Psoas muscle (tissue), 8 donors: ENCODE measurements around the gene NCAM1. TPM values are rescaled to one million over a fixed set of nuclear protein-coding genes. Genes with fewer than 3 reads are reported as not detected.

Experiments used
- ATAC-seq, 4 donors: fragments of 200-7000 bp; cut with Tn5 transposase; one replicate each; pipeline ENCODE4 v1.9.1; 2020; ENCODE audit warnings: moderate library complexity in 3 of 4, mild to moderate bottlenecking in 2 of 4
- DNase-seq, 2 donors: peaks; one replicate each; pipeline ENCODE4 v3.0.0-alpha.2; 2020
- H3K27ac ChIP-seq: fragments of 200-600 bp; one replicate; pipeline ENCODE4 v1.8.0; 2022
- H3K27me3 ChIP-seq, 3 donors: fragments of 200-600 bp in 1 of 3; one replicate each; pipeline versions ENCODE4 v1.6.1 to v1.8.0; 2013 to 2022; ENCODE audit warnings: low read length in 2 of 3, mild to moderate bottlenecking in 2 of 3, moderate library complexity in 1 of 3; ENCODE audit not compliant: insufficient read depth in 3 of 3
- H3K36me3 ChIP-seq, 2 donors: fragments of 200-600 bp in 1 of 2; one replicate each; pipeline versions ENCODE4 v1.6.1 to v1.8.0; 2013 to 2022; ENCODE audit warnings: low read depth in 1 of 2, mild to moderate bottlenecking in 1 of 2, moderate library complexity in 1 of 2; ENCODE audit not compliant: insufficient read depth in 1 of 2
- H3K4me1 ChIP-seq: fragments of 200-600 bp; one replicate; pipeline ENCODE4 v1.8.0; 2022
- H3K4me3 ChIP-seq: fragments of 200-600 bp; one replicate; pipeline ENCODE4 v1.8.0; 2022; ENCODE audit warnings: mild to moderate bottlenecking
- H3K9me3 ChIP-seq: fragments of 200-600 bp; one replicate; pipeline ENCODE4 v1.8.0; 2022
- WGBS, 3 donors: extraction: QIAGEN DNeasy Blood & Tissue Kit; methylation state at CpG; one replicate each; pipeline versions ENCODE4 v1.1.6 to v1.1.7; 2013; 5-methylcytosine and 5-hydroxymethylcytosine counted together
- intact Hi-C, 2 donors: fragments of 100-400 bp; cut with DNase I; formaldehyde crosslinking; loops; one replicate each; pipeline versions ENCODE4 v1.11.0 to v1.14.2; 2022
- polyA plus RNA-seq, 3 donors: library from polyadenylated mRNA; stranded (reverse); fragments of 200-250 nt; gene quantifications; one replicate each; pipeline ENCODE4 v1.2.3, GENCODE V29; 2013
- total RNA-seq, 4 donors: library from RNA; stranded (reverse); fragmentation: NEBNext Ultra II Directional in 2 of 4; extraction: Animal tissue kit (Norgen Biotek cat#: 25700) in 2 of 4; gene quantifications; one replicate each; pipeline versions ENCODE4 v1.2.1 to v1.2.4, GENCODE V29; 2021 to 2023
- TF ChIP-seq, protein P1 (sequence below): fragments of 200-600 bp; IDR thresholded peaks from one replicate; pipeline ENCODE4 v1.8.0; 2022; ENCODE audit warnings: antibody characterized with exemption
- donor health status: healthy with polysubstance abuse.
- donor health status: DM: no; HTN: no; CAD: no; lungs with moderate emphysema.
- donor health status: Bipolar disorder and iron deficiency.
- donor health status: healthy.
- donor health status: DM: yes; HTN: yes; CAD: no.
- donor health status: DM: no; HTN: no; CAD: no.
- donor health status: DM: no; HTN: no; CAD: no.
- donor health status: DM: yes; HTN: yes; CAD: no.

Gene NCAM1
- total and polyA plus RNA-seq, 7 donors, result 1.3 to 50.3 (median 3.0) TPM

DNA sequence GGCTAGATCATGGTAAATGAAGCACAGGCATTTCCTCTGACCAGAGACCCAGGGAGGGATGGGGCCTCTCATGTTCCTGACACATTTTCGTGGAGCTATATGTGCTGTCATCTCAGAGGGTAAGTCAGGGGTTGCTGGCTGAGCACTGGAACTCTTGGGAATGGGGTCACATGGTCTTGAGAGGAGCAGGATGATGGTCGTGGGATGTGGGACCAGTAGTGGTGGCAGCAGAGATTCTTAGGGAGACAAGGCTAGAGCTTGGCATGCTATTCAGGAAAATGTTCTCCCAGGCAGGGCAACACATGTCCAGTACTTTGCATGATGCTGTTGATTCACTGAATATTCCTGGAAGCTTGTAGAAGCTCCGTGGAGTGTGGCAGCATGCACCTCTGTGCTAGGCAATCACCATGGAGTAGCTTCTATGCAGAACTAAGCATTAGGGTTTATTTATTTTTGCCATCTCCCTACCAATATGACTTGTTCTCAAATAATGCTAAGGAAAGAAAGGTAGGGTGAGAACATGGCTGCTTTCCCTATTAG lies 321.7 kb downstream of the NCAM1 start:
- WGBS, 3 donors, result 57 to 60% (median 58%) methylated on average over 3 of the region's 3 CpGs
- TF ChIP-seq, protein P1, sequence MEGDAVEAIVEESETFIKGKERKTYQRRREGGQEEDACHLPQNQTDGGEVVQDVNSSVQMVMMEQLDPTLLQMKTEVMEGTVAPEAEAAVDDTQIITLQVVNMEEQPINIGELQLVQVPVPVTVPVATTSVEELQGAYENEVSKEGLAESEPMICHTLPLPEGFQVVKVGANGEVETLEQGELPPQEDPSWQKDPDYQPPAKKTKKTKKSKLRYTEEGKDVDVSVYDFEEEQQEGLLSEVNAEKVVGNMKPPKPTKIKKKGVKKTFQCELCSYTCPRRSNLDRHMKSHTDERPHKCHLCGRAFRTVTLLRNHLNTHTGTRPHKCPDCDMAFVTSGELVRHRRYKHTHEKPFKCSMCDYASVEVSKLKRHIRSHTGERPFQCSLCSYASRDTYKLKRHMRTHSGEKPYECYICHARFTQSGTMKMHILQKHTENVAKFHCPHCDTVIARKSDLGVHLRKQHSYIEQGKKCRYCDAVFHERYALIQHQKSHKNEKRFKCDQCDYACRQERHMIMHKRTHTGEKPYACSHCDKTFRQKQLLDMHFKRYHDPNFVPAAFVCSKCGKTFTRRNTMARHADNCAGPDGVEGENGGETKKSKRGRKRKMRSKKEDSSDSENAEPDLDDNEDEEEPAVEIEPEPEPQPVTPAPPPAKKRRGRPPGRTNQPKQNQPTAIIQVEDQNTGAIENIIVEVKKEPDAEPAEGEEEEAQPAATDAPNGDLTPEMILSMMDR, result no peak
- Histone ChIP-seq H3K4me3 (no peak overlapping the region), H3K4me1 (no peaks in the 10 kb centered on the region), H3K27me3 (peaks cover 0 to 8% (median 0%) of the 10 kb centered on the region in 3 donors), H3K27ac (no peak overlapping the region), H3K9me3 (no peaks in the 10 kb centered on the region), H3K36me3 (no peaks in the 10 kb centered on the region)
- ATAC-seq (no peak), DNase-seq (no peak)
- intact Hi-C loops, result loop anchor here in 1 of 2 donors (10.0 kb wide), 1 partner anchor 318 kb away; the partner anchor contains the start of gene NCAM1

DNA sequence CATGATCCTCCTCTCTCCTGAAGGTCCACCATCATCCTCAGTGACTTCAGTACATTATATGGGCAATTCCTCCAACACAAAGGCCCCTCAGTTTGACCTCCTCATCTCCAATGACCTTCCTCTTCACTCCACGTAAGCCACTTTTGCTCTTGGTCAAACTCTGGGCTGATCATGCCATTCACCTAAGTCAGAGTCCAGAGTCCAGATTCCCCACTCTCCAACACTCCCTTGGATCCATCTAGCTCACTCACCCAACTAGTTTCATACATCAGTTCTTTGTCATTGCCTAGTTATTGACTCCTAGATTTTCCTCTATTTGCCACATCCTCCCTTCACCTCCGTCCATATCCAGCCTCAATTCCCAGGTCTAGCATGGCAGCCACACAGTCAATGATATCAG lies 322.7 kb downstream of the NCAM1 start:
- H3K9me3 ChIP-seq, result no peaks in the 10 kb centered on the region
- 91 to 95% (median 92%) methylated on average over 2 of the region's 2 CpGs for WGBS, 3 donors
- no peaks in the 10 kb centered on the region for H3K4me1 ChIP-seq
- ATAC-seq, result no peak
- intact Hi-C loops, result loop anchor here in 1 of 2 donors (10.0 kb wide), 1 partner anchor 319 kb away; the partner anchor contains the start of gene NCAM1
- H3K27ac ChIP-seq, result no peak overlapping the region
- peaks cover 0 to 8% (median 0%) of the 10 kb centered on the region in 3 donors for H3K27me3 ChIP-seq
- TF ChIP-seq, protein P1, result no peak
- H3K36me3 ChIP-seq, result no peaks in the 10 kb centered on the region
- DNase-seq, result no peak
- no peak overlapping the region for H3K4me3 ChIP-seq

DNA sequence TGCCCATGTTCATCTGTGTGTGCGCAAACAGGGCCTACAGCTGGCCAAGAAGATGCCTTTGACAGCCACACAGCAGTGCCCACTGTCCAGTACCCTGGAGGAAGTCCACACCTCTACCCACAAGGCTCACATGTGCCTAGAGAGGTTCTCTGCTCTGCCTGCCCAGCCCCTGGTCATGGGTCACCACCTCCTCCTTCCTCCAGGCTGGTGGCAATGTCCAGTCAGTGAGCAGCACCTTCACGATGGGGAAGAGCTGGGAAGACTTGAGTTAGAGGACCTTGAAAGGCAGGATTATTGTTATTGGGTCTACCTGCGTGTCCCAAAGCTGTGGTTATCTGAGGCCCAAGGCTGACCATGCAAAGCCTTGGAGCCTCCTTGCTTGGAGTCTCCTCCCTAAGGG lies 324.8 kb downstream of the NCAM1 start:
- intact Hi-C loops, result loop anchor here (5.0 to 10.0 kb wide), 6 partner anchors 169 to 1064 kb away; partner anchors contain the start of gene NCAM1 (in 1 of the 2)
- 96 to 98% (median 97%) methylated on average over 3 of the region's 3 CpGs for WGBS, 3 donors

DNA sequence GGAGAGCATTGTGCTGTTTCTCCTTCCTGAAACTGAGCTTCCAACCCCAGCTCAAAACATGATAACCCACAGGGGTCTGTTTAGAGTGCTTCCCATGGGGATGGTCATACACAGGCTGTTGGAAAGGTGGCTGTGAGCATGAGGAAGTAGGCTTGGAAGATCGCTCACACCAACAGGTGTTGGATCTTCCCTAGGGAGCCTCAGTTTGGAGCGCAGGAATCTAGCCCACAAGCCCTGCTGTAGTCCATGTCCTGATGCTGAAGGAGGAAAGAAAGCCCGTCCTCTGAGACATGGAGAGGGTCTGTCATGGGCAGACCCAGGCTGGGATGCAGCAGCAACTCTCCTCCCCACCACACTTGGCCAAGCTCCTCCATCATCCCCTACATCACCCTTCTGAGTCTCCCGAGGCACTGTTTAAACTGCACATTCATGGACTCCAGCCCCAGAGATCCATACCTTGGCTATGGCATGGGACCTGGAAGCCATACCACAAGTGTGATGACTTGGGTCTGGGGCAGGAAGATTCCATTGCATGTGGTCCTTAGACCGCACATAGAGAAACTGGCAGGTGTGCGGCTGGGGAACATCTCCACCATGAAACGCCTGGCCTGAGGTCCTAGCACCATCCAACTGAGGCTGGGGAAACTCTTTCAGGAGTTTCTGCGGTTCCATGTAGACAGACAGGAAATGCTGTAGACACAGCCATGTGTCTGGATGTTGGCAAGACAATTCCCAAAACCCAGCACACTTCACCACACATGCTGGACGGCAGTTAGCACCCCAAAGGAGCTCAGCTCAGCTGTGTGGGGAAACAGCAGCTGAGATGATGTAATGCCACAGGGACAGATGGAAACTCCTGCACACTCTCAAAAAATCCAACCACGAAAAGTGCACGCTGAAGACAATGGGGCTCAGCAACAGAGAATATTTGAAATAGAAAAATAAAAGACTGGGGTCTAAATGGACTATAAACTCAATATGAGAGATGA lies 325.6 kb downstream of the NCAM1 start:
- no peaks in the 10 kb centered on the region for H3K9me3 ChIP-seq
- TF ChIP-seq, protein P1, result no peak
- no peaks in the 10 kb centered on the region for H3K36me3 ChIP-seq
- no peak overlapping the region for H3K4me3 ChIP-seq
- H3K27ac ChIP-seq, result no peak overlapping the region
- H3K4me1 ChIP-seq, result no peaks in the 10 kb centered on the region
- intact Hi-C loops, result loop anchor here (5.0 to 10.0 kb wide), 6 partner anchors 170 to 1065 kb away; partner anchors contain the start of gene NCAM1 (in 1 of the 2)
- DNase-seq (no peak), ATAC-seq (peak in 3 of 4 donors; percentile 34 to 56 (median 44))
- peaks cover 0 to 8% (median 0%) of the 10 kb centered on the region in 3 donors for H3K27me3 ChIP-seq
- WGBS, 3 donors, result 50 to 68% (median 54%) methylated on average over 11 of the region's 11 CpGs

More for the DNA sequence above, 324.8 kb downstream of the NCAM1 start:
- DNase-seq (no peak), ATAC-seq (no peak)
- no peaks in the 10 kb centered on the region for H3K9me3 ChIP-seq
- H3K4me1 ChIP-seq, result no peaks in the 10 kb centered on the region
- TF ChIP-seq, protein P1, result no peak
- no peak overlapping the region for H3K27ac ChIP-seq
- H3K27me3 ChIP-seq, result peaks cover 0 to 8% (median 0%) of the 10 kb centered on the region in 3 donors
- no peaks in the 10 kb centered on the region for H3K36me3 ChIP-seq
- H3K4me3 ChIP-seq, result no peak overlapping the region
